HG02678 (cell line): ENCODE measurements around the gene PPP4R3B.

Source experiments
- ATAC-seq: cut with Tn5 transposase; IDR thresholded peaks from one replicate; pipeline ENCODE4 v1.9.1; 2021; ENCODE audit warnings: mild to moderate bottlenecking, moderate library complexity; ENCODE audit not compliant: unreplicated experiment

PPP4R3B gene

DNA sequence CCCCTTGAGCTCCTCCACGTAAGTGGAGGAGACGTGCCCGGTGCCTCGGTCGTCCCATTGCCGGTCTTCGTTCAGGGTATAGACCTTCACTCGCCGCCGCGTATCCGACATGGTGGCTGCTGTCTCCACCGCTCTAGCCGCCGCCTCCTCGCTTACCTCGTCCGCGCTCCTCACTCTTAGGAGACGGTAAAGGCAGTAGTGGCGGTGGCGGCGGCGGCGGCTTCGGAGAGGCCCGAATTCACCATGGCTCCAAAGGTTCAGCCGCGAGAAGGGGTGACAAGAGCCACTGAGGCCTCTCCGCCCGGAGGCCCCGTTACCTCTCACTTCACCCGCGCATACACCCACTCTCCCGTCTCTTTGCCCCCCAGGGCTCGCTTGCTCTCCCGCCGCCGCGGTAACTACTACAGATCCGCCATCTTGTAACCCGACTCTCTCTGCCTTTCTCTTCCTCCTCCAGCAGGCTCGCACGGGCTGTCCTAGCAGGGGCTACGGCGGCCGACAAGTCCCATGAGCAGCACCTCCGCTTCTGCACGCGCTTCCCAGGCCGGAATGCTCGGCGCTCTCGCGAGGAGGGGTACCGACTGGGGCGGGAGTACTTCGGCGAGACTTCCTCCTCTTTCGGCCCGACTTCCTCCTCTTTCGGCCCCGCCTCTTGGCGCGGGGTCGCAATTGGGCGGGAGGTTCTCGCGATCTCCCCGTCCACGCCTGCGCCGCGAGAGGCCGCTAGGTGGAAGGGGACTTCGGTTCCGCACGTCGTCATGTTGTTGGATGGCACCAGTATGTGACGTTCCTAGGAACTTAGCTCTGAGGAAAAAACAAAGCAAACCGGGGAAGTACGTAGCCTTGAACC lies at the start of gene PPP4R3B:
TSS of gene PPP4R3B (minus strand) at position 448 of the 850 bp plus-strand sequence. CDS start at position 111, 337 bp downstream.
- peak; percentile 85 for ATAC-seq

GRCh38 chr2:55653255-55653654 lies 35.8 kb upstream of the PPP4R3B start:
- no peak for ATAC-seq

DNA sequence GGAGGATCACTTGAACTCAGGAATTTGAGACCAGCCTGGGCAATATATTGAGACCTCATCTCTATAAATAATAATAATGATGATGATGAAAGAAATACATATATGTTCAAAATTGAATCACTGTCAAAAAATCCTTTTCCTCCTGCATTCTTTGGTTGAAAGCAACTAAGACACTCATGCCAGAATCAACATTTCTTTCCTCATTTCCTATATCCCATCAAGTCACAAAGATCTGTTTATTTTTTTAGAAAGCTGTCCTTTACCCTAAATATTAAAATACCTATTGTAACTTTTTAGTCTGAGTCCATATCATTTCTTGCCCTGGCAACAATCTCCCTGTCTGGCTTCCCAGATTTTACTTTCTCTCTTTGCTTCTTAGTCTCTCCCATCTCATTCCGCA lies 31.8 kb upstream of the PPP4R3B start:
- no peak for ATAC-seq

DNA sequence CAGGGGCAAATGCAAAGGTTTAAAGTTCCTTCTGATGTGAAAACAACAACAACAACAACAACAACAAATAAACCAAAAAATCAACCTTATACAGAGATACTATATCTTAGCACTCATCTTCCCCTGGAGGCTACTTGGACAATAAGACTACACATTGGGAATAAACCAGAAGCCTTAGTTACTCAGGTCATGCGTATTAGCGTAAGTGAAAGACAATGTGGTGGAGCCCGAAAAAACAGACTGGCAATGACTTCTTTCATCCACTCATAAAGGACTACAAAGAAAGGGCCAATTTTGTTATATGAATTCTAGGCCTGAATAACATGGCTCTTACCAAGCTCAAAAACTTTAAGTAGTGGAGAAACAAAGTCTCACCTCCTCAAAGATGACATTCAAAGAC lies 19.4 kb upstream of the PPP4R3B start:
- ATAC-seq: no peak

GRCh38 chr2:55628931-55629330 lies 11.5 kb upstream of the PPP4R3B start:
- ATAC-seq: no peak

GRCh38 chr2:55627915-55628314 lies 10.5 kb upstream of the PPP4R3B start:
- ATAC-seq: no peak

GRCh38 chr2:55621802-55622201 lies 4.4 kb upstream of the PPP4R3B start:
- no peak for ATAC-seq

- no peak for ATAC-seq
Measured at GRCh38 chr2:55620123-55620779, 2.8 kb upstream of the PPP4R3B start.

- ATAC-seq: peak; percentile 36
Measured at GRCh38 chr2:55618275-55619055, 1.0 kb upstream of the PPP4R3B start.

GRCh38 chr2:55618025-55618274 lies 528 bp upstream of the PPP4R3B start:
- no peak for ATAC-seq

- ATAC-seq: peak; percentile 13
Measured at GRCh38 chr2:55616551-55617174, 759 bp downstream of the PPP4R3B start.

- no peak for ATAC-seq
Measured at GRCh38 chr2:55611997-55612396, 5.4 kb downstream of the PPP4R3B start.

- ATAC-seq: no peak
Measured at GRCh38 chr2:55610954-55611743, 6.3 kb downstream of the PPP4R3B start.

DNA sequence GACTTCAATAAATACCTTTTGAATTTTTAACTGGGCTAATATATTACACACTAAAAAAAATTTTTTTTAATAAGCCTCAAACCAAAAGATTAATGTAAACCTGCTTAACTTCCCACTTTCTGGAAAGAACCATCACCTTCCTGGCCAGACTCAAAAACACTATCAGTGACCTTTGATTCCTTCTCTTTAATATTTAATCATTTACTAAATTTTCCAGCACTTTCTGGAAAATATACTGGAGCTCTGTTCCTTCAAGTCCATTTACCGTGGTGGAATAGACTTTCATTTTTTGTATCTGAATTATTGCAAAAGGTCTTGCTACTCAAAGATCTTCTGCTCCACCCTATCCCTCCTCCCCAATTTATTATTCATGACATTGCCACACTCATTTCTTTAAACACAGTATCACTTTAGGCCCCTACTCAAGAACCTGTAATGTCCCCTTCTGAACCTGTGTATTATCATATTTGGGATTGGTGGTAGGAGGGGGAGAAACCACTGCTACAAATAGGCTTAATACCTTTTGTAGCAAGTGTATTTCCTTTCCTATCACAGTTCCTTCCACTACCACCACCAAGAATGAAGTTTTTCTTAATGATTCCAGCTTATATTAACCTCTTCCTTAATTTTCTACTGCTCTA lies 7.4 kb downstream of the PPP4R3B start:
- ATAC-seq: no peak

DNA sequence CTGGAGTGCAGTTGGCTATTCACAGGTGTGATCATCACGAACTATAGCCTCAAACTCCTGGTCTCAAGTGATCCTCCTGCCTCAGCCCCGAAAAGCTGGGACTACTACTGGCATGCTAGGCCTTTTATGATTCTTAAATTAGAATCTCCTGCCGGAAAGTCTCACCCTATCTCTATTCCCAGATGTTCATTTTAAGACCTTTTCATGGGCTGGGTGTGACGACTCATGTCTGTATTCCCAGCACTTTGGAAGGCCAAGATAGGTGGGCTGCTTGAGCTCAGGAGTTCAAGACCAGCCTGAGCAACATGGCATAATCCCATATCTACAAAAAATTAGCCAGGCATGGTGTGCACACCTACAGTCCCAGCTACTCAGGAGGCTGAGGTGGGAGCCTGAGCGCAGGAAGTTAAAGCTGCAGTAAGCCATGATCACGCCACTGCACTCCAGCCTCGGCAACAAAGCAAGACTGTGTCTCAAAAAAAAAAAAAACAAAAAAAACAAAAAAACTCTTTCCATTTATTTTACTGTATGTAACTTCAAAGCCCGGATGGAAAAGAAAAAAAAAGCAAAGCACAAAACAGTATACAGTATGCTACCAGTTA lies 8.1 kb downstream of the PPP4R3B start:
- ATAC-seq: no peak

DNA sequence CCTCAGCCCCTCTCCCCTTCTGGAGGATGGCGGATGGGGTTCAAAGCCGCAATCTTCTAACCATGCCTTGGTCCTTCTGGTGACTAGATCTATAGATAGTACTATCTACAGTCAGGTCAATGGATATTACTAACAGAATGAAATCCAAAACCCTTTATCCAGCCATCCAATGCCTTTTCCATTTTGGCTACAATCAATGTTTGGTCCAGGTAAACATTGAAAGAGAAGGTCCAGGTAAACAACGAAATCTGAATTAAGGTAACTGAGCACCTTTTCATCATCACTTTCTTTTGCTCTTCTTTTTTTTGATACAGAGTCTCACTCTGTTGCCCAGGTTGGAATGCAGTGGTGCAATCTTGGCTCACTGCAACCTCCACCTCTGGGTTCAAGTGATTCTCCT lies 9.7 kb downstream of the PPP4R3B start:
- no peak for ATAC-seq

- ATAC-seq: no peak
Measured at GRCh38 chr2:55604027-55604565, 13.3 kb downstream of the PPP4R3B start.

DNA sequence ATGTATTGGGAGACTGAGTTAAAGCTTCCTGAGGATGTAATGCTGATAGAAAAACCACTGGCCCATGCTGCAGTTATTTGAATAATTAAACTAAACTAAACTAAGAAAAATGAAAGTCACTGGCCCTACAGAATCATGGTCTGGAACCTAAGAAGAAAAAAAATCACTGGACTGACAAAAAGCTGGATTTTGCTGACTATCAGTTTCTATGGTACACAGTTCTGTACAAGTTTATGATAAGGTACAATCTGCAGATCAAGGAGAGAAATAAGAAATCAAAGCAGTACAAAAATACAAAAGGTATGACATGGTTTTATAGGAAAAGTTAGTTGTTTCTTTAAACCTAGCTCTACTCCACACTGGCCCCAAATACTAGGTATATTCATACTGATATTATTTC lies 15.6 kb downstream of the PPP4R3B start:
- ATAC-seq: no peak

- no peak for ATAC-seq
Measured at GRCh38 chr2:55598056-55598795, 19.2 kb downstream of the PPP4R3B start.
